Activated CD4-positive, alpha-beta T cell treated with anti-CD3 and anti-CD28 coated beads, Interleukin-2, amount 50 U/mL, for 24 hours (primary cell): ENCODE measurements around the gene EGFL7.
A peak's percentile ranks its signal among the peaks of the same experiment; 100 is the strongest.

ENCODE experiments used
- DNase-seq, 2 donors: peaks; one replicate each; pipeline ENCODE4 v3.0.0-alpha.2; 2020; ENCODE audit warnings: low read depth in 1 of 2, low spot score in 1 of 2

EGFL7 gene

GRCh38 chr9:136684799-136685198 lies 22.1 kb downstream of the EGFL7 start:
- DNase-seq = no peak

GRCh38 chr9:136685216-136685615 lies 22.5 kb downstream of the EGFL7 start:
- DNase-seq = no peak

GRCh38 chr9:136685790-136686533 lies 23.2 kb downstream of the EGFL7 start:
- DNase-seq = no peak

GRCh38 chr9:136686534-136686793 lies 23.7 kb downstream of the EGFL7 start:
- no peak for DNase-seq

GRCh38 chr9:136686794-136687711 lies 24.3 kb downstream of the EGFL7 start, which contains the start of gene AGPAT2:
Gene AGPAT2, minus strand, starts transcription at chr9:136687457. Its CDS starts 100 bp downstream, at chr9:136687357.
- peak; percentile 26 to 49 for DNase-seq

GRCh38 chr9:136687721-136688223 lies 25.1 kb downstream of the EGFL7 start:
- no peak for DNase-seq

GRCh38 chr9:136688274-136689107 lies 25.8 kb downstream of the EGFL7 start:
- DNase-seq = no peak

- no peak for DNase-seq
These were observed 26.4 kb downstream of the EGFL7 start for GRCh38 chr9:136689108-136689460.

- no peak for DNase-seq
These were observed 27.5 kb downstream of the EGFL7 start for GRCh38 chr9:136690104-136690805.

GRCh38 chr9:136690806-136691261 lies 28.1 kb downstream of the EGFL7 start:
- no peak for DNase-seq

GRCh38 chr9:136691316-136692184 lies 28.8 kb downstream of the EGFL7 start:
- no peak for DNase-seq

- DNase-seq = no peak
These were observed 29.7 kb downstream of the EGFL7 start for GRCh38 chr9:136692185-136693134.

GRCh38 chr9:136693135-136693489 lies 30.4 kb downstream of the EGFL7 start:
- no peak for DNase-seq

- no peak for DNase-seq
These were observed 30.9 kb downstream of the EGFL7 start for GRCh38 chr9:136693490-136694162.

- DNase-seq = no peak
These were observed 31.6 kb downstream of the EGFL7 start for GRCh38 chr9:136694163-136694871.

- DNase-seq = no peak
These were observed 32.1 kb downstream of the EGFL7 start for GRCh38 chr9:136694872-136695247.

GRCh38 chr9:136695435-136695895 lies 32.7 kb downstream of the EGFL7 start:
- no peak for DNase-seq
